Karpas-422 (cell line): ENCODE results near the gene LSAMP. TPM values are rescaled to one million over a fixed set of nuclear protein-coding genes. Genes with fewer than 3 reads are reported as not detected.
A peak's percentile ranks its signal among the peaks of the same experiment; 100 is the strongest.

Source experiments
- DNase-seq: peaks from one replicate; pipeline ENCODE4 v3.0.0-alpha.2; 2015
- H2AFZ ChIP-seq: fragments of 200-600 bp; sonication (generic); 2 replicates; pipeline ENCODE4 v1.6.1; 2014; ENCODE audit warnings: antibody characterized with exemption, low read length, mixed read lengths
- H3K27ac ChIP-seq: fragments of 200-600 bp; sonication (generic); 2 replicates; pipeline ENCODE4 v1.5.1; 2014; ENCODE audit warnings: mild to moderate bottlenecking, low read length, moderate library complexity
- H3K27me3 ChIP-seq: fragments of 200-600 bp; sonication (generic); 2 replicates; pipeline ENCODE4 v1.6.1; 2014; ENCODE audit warnings: low read length, mixed read lengths
- H3K36me3 ChIP-seq: fragments of 200-600 bp; sonication (generic); 2 replicates; pipeline ENCODE4 v1.6.1; 2014; ENCODE audit warnings: low read length, mixed read lengths; ENCODE audit not compliant: insufficient read depth
- H3K4me1 ChIP-seq: fragments of 200-600 bp; sonication (generic); 2 replicates; pipeline ENCODE4 v1.6.1; 2014; ENCODE audit warnings: mild to moderate bottlenecking, low read length, mixed read lengths
- H3K4me2 ChIP-seq: fragments of 200-600 bp; sonication (generic); 2 replicates; pipeline ENCODE4 v1.6.1; 2014; ENCODE audit warnings: low read length, low read depth, mild to moderate bottlenecking; ENCODE audit not compliant: poor library complexity, severe bottlenecking
- H3K4me3 ChIP-seq: fragments of 200-600 bp; sonication (generic); 2 replicates; pipeline ENCODE4 v1.5.1; 2014; ENCODE audit warnings: mild to moderate bottlenecking, antibody characterized with exemption, low read length, mixed read lengths
- H3K79me2 ChIP-seq: fragments of 200-600 bp; sonication (generic); 2 replicates; pipeline ENCODE4 v1.6.1; 2014; ENCODE audit warnings: mild to moderate bottlenecking, low read length, mixed read lengths
- H3K9ac ChIP-seq: fragments of 200-600 bp; sonication (generic); 2 replicates; pipeline ENCODE4 v1.6.0; 2014; ENCODE audit warnings: low read length
- H3K9me2 ChIP-seq: fragments of 200-600 bp; sonication (generic), shearing (Covaris generic); replicated peaks from 2 replicates; pipeline ENCODE4 v1.6.0; 2014; ENCODE audit warnings: mild to moderate bottlenecking, low read length, moderate library complexity; ENCODE audit not compliant: insufficient read depth
- H3K9me3 ChIP-seq: fragments of 300-700, 200-600 bp; sonication (generic); 2 replicates; pipeline ENCODE4 v1.6.1; 2014; ENCODE audit warnings: low read length, mixed read lengths
- H4K20me1 ChIP-seq: fragments of 200-600 bp; sonication (generic); 2 replicates; pipeline ENCODE4 v1.6.1; 2014; ENCODE audit warnings: mild to moderate bottlenecking, antibody characterized with exemption, low read length, low read depth; ENCODE audit not compliant: insufficient read depth
- total RNA-seq: library from RNA; depleted of rRNA; stranded (reverse); fragments of >200 nt; shearing (Covaris generic); gene quantifications from 2 replicates; pipeline ENCODE4 v1.2.3, GENCODE V29; 2014; ENCODE audit warnings: low replicate concordance

LSAMP gene
- total RNA-seq, 1 experiment from 2014 or later = not detected

DNA sequence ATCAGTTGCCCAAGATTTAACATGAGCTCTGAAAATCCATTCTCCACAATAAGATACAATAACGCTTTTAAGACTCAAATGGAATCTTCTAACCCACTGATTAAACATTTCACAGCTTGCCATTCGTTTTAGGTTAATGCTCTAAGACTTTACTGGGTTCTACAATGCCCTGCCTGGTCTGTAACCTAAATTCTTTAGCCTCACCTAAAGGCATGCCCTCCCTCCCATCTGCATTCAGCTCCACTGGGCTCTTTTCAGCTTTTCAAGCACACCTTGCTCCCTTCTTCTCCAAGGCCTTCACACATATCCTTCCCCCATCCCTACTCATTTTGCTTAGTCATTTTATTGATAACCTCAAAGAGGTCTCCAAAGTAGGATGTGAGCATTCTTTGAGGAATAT, 290.9 kb downstream of the LSAMP start:
- no peaks in the 10 kb centered on the region for H3K9me3 ChIP-seq
- H3K4me1 ChIP-seq = no peaks in the 10 kb centered on the region
- H3K27ac ChIP-seq = no peak overlapping the region
- no peaks in the 10 kb centered on the region for H3K9me2 ChIP-seq
- H3K4me3 ChIP-seq = no peak overlapping the region
- H2AFZ ChIP-seq = no peak overlapping the region
- no peaks in the 10 kb centered on the region for H3K36me3 ChIP-seq
- no peaks in the 10 kb centered on the region for H3K27me3 ChIP-seq
- H4K20me1 ChIP-seq = no peaks in the 10 kb centered on the region
- no peak overlapping the region for H3K4me2 ChIP-seq
- H3K79me2 ChIP-seq = no peaks in the 10 kb centered on the region
- no peak for DNase-seq
- H3K9ac ChIP-seq = no peak overlapping the region

DNA sequence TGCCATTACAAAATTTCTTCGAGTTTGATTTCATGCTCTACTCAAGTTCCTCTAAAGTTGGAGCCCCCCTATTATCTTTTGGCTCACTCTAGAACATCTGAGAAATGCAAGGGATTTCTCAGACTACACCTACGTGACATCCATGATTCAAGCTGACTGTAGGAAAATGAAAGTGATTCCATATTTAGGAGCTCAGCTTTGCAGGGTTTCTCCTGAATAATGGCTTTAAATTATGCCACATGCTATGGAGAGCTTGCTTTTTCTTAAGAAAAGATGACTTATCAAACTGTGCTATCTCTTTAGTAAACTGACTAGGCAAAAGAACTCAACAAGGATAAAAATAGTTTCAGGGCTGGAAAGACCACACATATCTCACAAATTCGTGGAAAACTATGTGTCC, 292.1 kb downstream of the LSAMP start:
- no peaks in the 10 kb centered on the region for H4K20me1 ChIP-seq
- no peaks in the 10 kb centered on the region for H3K79me2 ChIP-seq
- no peaks in the 10 kb centered on the region for H3K4me1 ChIP-seq
- H2AFZ ChIP-seq = no peak overlapping the region
- no peak overlapping the region for H3K4me2 ChIP-seq
- no peak overlapping the region for H3K27ac ChIP-seq
- H3K9me3 ChIP-seq = no peaks in the 10 kb centered on the region
- no peaks in the 10 kb centered on the region for H3K36me3 ChIP-seq
- no peak overlapping the region for H3K4me3 ChIP-seq
- DNase-seq = no peak
- H3K9me2 ChIP-seq = no peaks in the 10 kb centered on the region
- H3K27me3 ChIP-seq = no peaks in the 10 kb centered on the region
- no peak overlapping the region for H3K9ac ChIP-seq

DNA sequence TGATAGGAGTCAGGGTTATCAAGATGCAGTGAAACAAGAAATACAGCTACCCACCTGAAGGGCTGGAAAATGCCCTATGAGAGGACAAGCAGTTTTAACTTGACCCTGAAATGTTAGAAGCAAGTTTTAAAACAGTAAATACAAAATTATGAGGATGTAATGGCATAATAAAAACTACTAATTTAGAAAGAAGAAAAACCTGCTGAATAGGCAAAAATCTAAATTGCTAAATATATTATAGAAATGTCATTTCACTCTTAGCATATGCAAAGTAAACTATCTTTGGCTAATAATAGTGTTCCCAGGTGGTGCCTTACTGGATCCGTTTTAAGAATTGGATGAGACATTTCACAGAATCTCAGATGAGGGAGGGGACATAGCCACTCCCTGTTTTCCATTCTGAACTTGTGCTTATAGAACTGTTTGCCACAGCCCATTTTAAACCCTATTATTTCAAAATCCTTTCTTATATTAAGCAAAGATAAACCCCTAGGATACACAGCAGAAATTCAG, 294.6 kb downstream of the LSAMP start:
- H3K36me3 ChIP-seq = no peaks in the 10 kb centered on the region
- no peaks in the 10 kb centered on the region for H3K4me1 ChIP-seq
- H3K4me2 ChIP-seq = no peak overlapping the region
- H3K9me3 ChIP-seq = no peaks in the 10 kb centered on the region
- no peak overlapping the region for H3K9ac ChIP-seq
- no peak overlapping the region for H3K27ac ChIP-seq
- no peaks in the 10 kb centered on the region for H4K20me1 ChIP-seq
- no peaks in the 10 kb centered on the region for H3K9me2 ChIP-seq
- H3K79me2 ChIP-seq = no peaks in the 10 kb centered on the region
- no peak overlapping the region for H2AFZ ChIP-seq
- no peak for DNase-seq
- H3K27me3 ChIP-seq = no peaks in the 10 kb centered on the region
- H3K4me3 ChIP-seq = no peak overlapping the region

- no peak for DNase-seq
These were observed 296.1 kb downstream of the LSAMP start for GRCh38 chr3:116148881-116149851.

GRCh38 chr3:116145613-116146012, 299.7 kb downstream of the LSAMP start:
- Histone ChIP-seq H3K36me3 (no peaks in the 10 kb centered on the region), H3K9me3 (0 out of 2 replicates have a peak, but pooled peaks cover 3% of the 10 kb centered on the region), H3K4me1 (no peaks in the 10 kb centered on the region), H3K79me2 (no peaks in the 10 kb centered on the region), H3K9me2 (no peaks in the 10 kb centered on the region), H3K27me3 (no peaks in the 10 kb centered on the region), H3K4me2 (no peak overlapping the region), H3K27ac (no peak overlapping the region), H3K4me3 (no peak overlapping the region), H4K20me1 (no peaks in the 10 kb centered on the region), H3K9ac (no peak overlapping the region), H2AFZ (no peak overlapping the region)
- no peak for DNase-seq

More at GRCh38 chr3:116148881-116149851, 296.1 kb downstream of the LSAMP start:
- no peaks in the 10 kb centered on the region for H4K20me1 ChIP-seq
- no peak overlapping the region for H3K27ac ChIP-seq
- H3K36me3 ChIP-seq = no peaks in the 10 kb centered on the region
- H3K79me2 ChIP-seq = no peaks in the 10 kb centered on the region
- no peak overlapping the region for H2AFZ ChIP-seq
- no peaks in the 10 kb centered on the region for H3K9me2 ChIP-seq
- H3K4me2 ChIP-seq = no peak overlapping the region
- H3K4me3 ChIP-seq = no peak overlapping the region
- H3K9ac ChIP-seq = no peak overlapping the region
- no peaks in the 10 kb centered on the region for H3K4me1 ChIP-seq
- H3K9me3 ChIP-seq = 0 out of 2 replicates have a peak, but pooled peaks cover 3% of the 10 kb centered on the region
- H3K27me3 ChIP-seq = no peaks in the 10 kb centered on the region

- no peaks in the 10 kb centered on the region for H3K27me3 ChIP-seq
- H3K36me3 ChIP-seq = no peaks in the 10 kb centered on the region
- no peaks in the 10 kb centered on the region for H3K9me2 ChIP-seq
- no peak overlapping the region for H2AFZ ChIP-seq
- no peak overlapping the region for H3K9ac ChIP-seq
- H4K20me1 ChIP-seq = no peaks in the 10 kb centered on the region
- 0 out of 2 replicates have a peak, but pooled peaks cover 3% of the 10 kb centered on the region for H3K9me3 ChIP-seq
- no peak overlapping the region for H3K4me2 ChIP-seq
- no peaks in the 10 kb centered on the region for H3K79me2 ChIP-seq
- no peaks in the 10 kb centered on the region for H3K4me1 ChIP-seq
- no peak overlapping the region for H3K4me3 ChIP-seq
- H3K27ac ChIP-seq = no peak overlapping the region
- no peak for DNase-seq
These were observed 303.6 kb downstream of the LSAMP start for GRCh38 chr3:116141724-116142123.

GRCh38 chr3:116140100-116140689, 305.1 kb downstream of the LSAMP start:
- H3K27me3 ChIP-seq = no peaks in the 10 kb centered on the region
- H3K9ac ChIP-seq = no peak overlapping the region
- no peak overlapping the region for H3K4me3 ChIP-seq
- H3K27ac ChIP-seq = no peak overlapping the region
- H3K9me2 ChIP-seq = no peaks in the 10 kb centered on the region
- H2AFZ ChIP-seq = no peak overlapping the region
- H3K9me3 ChIP-seq = 0 out of 2 replicates have a peak, but pooled peaks cover 2% of the 10 kb centered on the region
- H3K36me3 ChIP-seq = no peaks in the 10 kb centered on the region
- no peaks in the 10 kb centered on the region for H4K20me1 ChIP-seq
- no peak overlapping the region for H3K4me2 ChIP-seq
- peak; percentile 73 for DNase-seq
- H3K79me2 ChIP-seq = no peaks in the 10 kb centered on the region
- no peaks in the 10 kb centered on the region for H3K4me1 ChIP-seq

DNA sequence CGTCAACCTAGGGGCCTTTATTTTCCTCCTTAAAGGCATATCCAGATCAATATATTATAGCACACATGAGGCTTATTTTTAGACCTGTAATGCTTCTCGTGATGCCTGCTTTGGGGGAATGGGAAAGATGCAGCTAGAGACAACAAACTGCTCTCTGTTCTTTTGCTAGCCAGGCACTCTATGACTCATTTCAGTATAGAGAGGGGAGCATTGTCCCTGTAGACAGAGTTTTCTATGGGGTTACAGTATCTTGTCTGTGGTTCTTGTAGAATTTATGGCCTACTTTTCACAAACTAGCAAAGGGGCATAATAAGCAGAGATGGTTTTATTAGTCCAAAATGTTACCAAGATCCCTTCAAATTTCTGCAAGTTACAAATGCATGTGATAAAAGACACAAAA, 305.6 kb downstream of the LSAMP start:
- no peaks in the 10 kb centered on the region for H3K4me1 ChIP-seq
- H3K27ac ChIP-seq = no peak overlapping the region
- no peaks in the 10 kb centered on the region for H3K79me2 ChIP-seq
- no peaks in the 10 kb centered on the region for H3K36me3 ChIP-seq
- DNase-seq = no peak
- no peaks in the 10 kb centered on the region for H3K9me3 ChIP-seq
- H3K4me3 ChIP-seq = no peak overlapping the region
- no peaks in the 10 kb centered on the region for H3K27me3 ChIP-seq
- H3K9ac ChIP-seq = no peak overlapping the region
- no peak overlapping the region for H2AFZ ChIP-seq
- no peaks in the 10 kb centered on the region for H3K9me2 ChIP-seq
- H3K4me2 ChIP-seq = no peak overlapping the region
- no peaks in the 10 kb centered on the region for H4K20me1 ChIP-seq
